ENCODE data around the gene TMEM252.

DNA sequence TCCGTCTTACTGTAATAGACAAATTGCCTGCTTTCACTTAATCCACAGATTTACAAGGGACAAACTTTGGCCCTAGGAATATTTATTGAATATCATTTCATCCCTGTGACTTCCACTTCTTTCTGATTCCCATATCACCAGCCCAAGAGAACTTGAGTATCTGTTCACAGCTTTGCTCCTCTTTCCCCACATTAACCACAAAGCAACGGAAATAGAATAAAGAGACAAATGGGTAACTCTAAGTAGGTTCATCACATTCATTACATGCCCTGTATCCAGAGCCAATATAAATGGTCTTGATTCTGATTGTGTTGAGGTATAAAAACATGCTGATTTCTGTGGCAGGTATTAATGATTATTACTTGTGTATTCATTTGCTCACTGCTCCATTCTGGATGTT lies 41.9 kb downstream of the TMEM252 start:
- TF ChIP-seq POLR2A (IDR thresholded peaks at IDR 0.05): no peak
- TF ChIP-seq, protein P1, sequence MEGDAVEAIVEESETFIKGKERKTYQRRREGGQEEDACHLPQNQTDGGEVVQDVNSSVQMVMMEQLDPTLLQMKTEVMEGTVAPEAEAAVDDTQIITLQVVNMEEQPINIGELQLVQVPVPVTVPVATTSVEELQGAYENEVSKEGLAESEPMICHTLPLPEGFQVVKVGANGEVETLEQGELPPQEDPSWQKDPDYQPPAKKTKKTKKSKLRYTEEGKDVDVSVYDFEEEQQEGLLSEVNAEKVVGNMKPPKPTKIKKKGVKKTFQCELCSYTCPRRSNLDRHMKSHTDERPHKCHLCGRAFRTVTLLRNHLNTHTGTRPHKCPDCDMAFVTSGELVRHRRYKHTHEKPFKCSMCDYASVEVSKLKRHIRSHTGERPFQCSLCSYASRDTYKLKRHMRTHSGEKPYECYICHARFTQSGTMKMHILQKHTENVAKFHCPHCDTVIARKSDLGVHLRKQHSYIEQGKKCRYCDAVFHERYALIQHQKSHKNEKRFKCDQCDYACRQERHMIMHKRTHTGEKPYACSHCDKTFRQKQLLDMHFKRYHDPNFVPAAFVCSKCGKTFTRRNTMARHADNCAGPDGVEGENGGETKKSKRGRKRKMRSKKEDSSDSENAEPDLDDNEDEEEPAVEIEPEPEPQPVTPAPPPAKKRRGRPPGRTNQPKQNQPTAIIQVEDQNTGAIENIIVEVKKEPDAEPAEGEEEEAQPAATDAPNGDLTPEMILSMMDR (IDR thresholded peaks at IDR 0.05): no peak
